ENCODE measurements around the gene KANK2. TPM values are rescaled to one million over a fixed set of nuclear protein-coding genes. Genes with fewer than 3 reads are reported as not detected.
A peak's percentile ranks its signal among the peaks of the same experiment; 100 is the strongest.
"Not testable (repeated sequence)": the region's sequence is repeated elsewhere in the genome, so short reads cannot be mapped to it uniquely, and the experiment has no call there.

KANK2 gene
- total RNA-seq, 2 donors from 2014 or later, result 74.2 to 87.7 TPM

DNA sequence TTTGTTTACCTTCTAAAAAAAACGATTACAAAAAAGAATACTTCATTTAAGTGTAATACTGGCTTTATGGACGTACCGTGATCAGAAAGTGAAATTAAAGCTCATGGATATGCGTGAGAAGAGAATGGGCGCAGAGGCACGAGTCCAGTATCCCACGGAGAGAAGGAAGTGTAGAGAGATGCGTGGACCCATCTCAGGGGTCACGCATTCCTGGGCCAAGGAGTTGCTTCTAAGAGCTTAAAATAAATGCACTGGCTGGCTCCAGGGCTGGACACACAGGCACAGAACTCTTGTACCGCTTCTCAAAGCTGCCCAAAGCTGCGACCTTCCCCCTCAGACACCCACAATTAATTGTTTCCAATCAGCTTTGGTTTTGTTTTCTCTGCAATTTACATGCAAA is 33.0 kb downstream of the KANK2 start:
- Mint-ChIP-seq H3K4me1 (no peaks in the 10 kb centered on the region), H3K36me3 (ENCODE audit: low read depth) (peaks cover 44% of the 10 kb centered on the region), H3K9me3 (no peaks in the 10 kb centered on the region), H3K4me3 (no peak overlapping the region), H3K27me3 (ENCODE audit: insufficient read depth) (no peaks in the 10 kb centered on the region), H3K27ac (peak overlapping the region; percentile 11)
- Histone ChIP-seq H3K27ac (ENCODE audit: low read depth, low read length) (no peak overlapping the region), H3K9me3 (ENCODE audit: control insufficient read depth, low read length) (no peaks in the 10 kb centered on the region), H3K4me1 (ENCODE audit: control insufficient read depth, insufficient read depth, low read length) (no peaks in the 10 kb centered on the region), H3K9ac (ENCODE audit: extremely low read depth, low read length, poor library complexity, severe bottlenecking) (no peak overlapping the region), H3K4me3 (ENCODE audit: low read length) (no peak overlapping the region), H3K36me3 (ENCODE audit: control insufficient read depth, insufficient read depth, low read length) (peaks cover 20% of the 10 kb centered on the region), H3K27me3 (ENCODE audit: control insufficient read depth, insufficient read depth, low read length, poor library complexity, severe bottlenecking) (no peaks in the 10 kb centered on the region)
- no peak for DNase-seq
- TF ChIP-seq, protein P1, sequence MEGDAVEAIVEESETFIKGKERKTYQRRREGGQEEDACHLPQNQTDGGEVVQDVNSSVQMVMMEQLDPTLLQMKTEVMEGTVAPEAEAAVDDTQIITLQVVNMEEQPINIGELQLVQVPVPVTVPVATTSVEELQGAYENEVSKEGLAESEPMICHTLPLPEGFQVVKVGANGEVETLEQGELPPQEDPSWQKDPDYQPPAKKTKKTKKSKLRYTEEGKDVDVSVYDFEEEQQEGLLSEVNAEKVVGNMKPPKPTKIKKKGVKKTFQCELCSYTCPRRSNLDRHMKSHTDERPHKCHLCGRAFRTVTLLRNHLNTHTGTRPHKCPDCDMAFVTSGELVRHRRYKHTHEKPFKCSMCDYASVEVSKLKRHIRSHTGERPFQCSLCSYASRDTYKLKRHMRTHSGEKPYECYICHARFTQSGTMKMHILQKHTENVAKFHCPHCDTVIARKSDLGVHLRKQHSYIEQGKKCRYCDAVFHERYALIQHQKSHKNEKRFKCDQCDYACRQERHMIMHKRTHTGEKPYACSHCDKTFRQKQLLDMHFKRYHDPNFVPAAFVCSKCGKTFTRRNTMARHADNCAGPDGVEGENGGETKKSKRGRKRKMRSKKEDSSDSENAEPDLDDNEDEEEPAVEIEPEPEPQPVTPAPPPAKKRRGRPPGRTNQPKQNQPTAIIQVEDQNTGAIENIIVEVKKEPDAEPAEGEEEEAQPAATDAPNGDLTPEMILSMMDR (conservative IDR thresholded peaks at IDR 0.05), result no peak
- WGBS, 2 experiments (ENCODE audit: insufficient coverage in 1 of 2, insufficient read length in 1 of 2), result 95 to 98% methylated on average over 10 to 11 of the region's 11 CpGs

DNA sequence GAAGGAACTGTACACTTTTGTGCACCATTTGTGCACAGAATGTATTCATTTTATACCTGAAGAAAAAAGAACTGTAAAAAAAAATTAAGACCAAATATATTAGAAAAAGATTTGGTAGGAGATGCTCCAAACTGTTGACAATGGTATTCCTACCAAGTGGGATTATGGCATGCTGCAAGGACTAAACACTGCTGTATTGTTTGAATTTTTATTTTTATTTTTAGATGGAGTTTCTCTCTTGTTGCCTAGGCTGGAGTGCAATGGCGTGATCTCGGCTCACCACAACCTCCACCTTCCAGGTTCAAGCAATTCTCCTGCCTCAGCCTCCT is 36.9 kb downstream of the KANK2 start:
- H3K9me3 ChIP-seq (ENCODE audit: control insufficient read depth, low read length); H3K27ac ChIP-seq (ENCODE audit: low read depth, low read length); H3K4me3 ChIP-seq (ENCODE audit: low read length); H3K27ac Mint-ChIP-seq; H3K36me3 ChIP-seq (ENCODE audit: control insufficient read depth, insufficient read depth, low read length); H3K9ac ChIP-seq (ENCODE audit: extremely low read depth, low read length, poor library complexity, severe bottlenecking); H3K4me3 Mint-ChIP-seq; DNase-seq; H3K27me3 ChIP-seq (ENCODE audit: control insufficient read depth, insufficient read depth, low read length, poor library complexity, severe bottlenecking); H3K27me3 Mint-ChIP-seq (ENCODE audit: insufficient read depth); H3K4me1 ChIP-seq (ENCODE audit: control insufficient read depth, insufficient read depth, low read length); H3K9me3 Mint-ChIP-seq; H3K4me1 Mint-ChIP-seq: not testable (repeated sequence)
- 100% methylated on average over 2 of the region's 2 CpGs; no CpG with 5 or more reads in 1 of the 2 experiments for WGBS, 2 experiments (ENCODE audit: insufficient coverage in 1 of 2, insufficient read length in 1 of 2)
- H3K36me3 Mint-ChIP-seq (ENCODE audit: low read depth), result peaks cover 14% of the 10 kb centered on the region

DNA sequence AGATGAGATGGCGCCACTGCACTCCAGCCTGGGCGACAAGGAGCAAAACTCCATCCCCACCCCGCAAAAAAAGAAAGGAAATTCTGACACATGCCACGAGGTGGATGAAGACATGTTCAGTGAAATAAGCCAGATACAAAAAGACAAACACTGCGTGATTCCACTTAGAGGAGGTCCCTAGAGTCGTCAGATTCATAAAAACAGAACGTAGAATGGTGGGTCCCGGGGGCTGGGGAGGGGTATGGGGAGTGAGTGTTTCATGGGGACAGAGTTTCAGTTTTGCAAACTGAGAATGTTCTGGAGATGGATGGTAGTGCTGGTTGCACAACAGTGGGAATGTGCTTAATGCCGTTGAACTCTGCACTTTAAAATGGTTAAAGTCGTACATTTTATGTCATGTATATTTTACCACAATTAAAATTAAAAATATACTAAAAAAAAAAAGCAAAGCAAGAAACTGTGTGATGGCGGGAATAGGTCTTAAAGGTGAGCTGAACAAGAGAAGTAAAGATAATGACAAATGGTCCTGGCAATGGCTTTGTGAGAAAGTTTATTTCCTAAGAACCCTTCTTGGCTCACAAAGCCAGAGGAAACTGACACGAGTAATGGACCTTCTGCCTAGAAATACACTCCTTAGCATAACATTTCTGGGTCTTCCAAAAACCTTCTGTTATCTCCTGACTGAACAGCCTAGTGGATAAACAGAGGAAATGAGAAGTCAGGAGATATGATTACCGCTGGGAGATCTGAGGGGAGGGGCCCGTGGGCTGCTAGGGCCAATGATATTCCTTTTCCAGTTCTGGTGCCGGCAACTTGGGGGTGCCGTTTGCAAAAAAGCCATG is 37.5 kb downstream of the KANK2 start:
- no peak overlapping the region for H3K27ac Mint-ChIP-seq
- H3K4me1 ChIP-seq (ENCODE audit: control insufficient read depth, insufficient read depth, low read length), result no peaks in the 10 kb centered on the region
- no peak for DNase-seq

More for the DNA sequence above, 37.5 kb downstream of the KANK2 start:
- Histone ChIP-seq H3K4me3 (ENCODE audit: low read length) (no peak overlapping the region), H3K36me3 (ENCODE audit: control insufficient read depth, insufficient read depth, low read length) (no peaks in the 10 kb centered on the region), H3K9ac (ENCODE audit: extremely low read depth, low read length, poor library complexity, severe bottlenecking) (no peak overlapping the region), H3K27ac (ENCODE audit: low read depth, low read length) (no peak overlapping the region), H3K27me3 (ENCODE audit: control insufficient read depth, insufficient read depth, low read length, poor library complexity, severe bottlenecking) (no peaks in the 10 kb centered on the region), H3K9me3 (ENCODE audit: control insufficient read depth, low read length) (no peaks in the 10 kb centered on the region)
- H3K27me3 Mint-ChIP-seq (ENCODE audit: insufficient read depth), result no peaks in the 10 kb centered on the region
- 88 to 93% methylated on average over 9 to 16 of the region's 16 CpGs for WGBS, 2 experiments (ENCODE audit: insufficient coverage in 1 of 2, insufficient read length in 1 of 2)
- no peak overlapping the region for H3K4me3 Mint-ChIP-seq
- no peaks in the 10 kb centered on the region for H3K9me3 Mint-ChIP-seq
- peaks cover 9% of the 10 kb centered on the region for H3K36me3 Mint-ChIP-seq (ENCODE audit: low read depth)
- TF ChIP-seq, protein P1 (conservative IDR thresholded peaks at IDR 0.05), result no peak
- H3K4me1 Mint-ChIP-seq, result peaks cover 5% of the 10 kb centered on the region
